ENCODE measurements around the gene PHF14. TPM values are rescaled to one million over a fixed set of nuclear protein-coding genes. Genes with fewer than 3 reads are reported as not detected.
"Not testable (repeated sequence)": the region's sequence is repeated elsewhere in the genome, so short reads cannot be mapped to it uniquely, and the experiment has no call there.

Gene PHF14
- total RNA-seq, 4 donors from 2014 or later = 18.5 to 30.6 (median 23.4) TPM

- TF ChIP-seq, protein P1, sequence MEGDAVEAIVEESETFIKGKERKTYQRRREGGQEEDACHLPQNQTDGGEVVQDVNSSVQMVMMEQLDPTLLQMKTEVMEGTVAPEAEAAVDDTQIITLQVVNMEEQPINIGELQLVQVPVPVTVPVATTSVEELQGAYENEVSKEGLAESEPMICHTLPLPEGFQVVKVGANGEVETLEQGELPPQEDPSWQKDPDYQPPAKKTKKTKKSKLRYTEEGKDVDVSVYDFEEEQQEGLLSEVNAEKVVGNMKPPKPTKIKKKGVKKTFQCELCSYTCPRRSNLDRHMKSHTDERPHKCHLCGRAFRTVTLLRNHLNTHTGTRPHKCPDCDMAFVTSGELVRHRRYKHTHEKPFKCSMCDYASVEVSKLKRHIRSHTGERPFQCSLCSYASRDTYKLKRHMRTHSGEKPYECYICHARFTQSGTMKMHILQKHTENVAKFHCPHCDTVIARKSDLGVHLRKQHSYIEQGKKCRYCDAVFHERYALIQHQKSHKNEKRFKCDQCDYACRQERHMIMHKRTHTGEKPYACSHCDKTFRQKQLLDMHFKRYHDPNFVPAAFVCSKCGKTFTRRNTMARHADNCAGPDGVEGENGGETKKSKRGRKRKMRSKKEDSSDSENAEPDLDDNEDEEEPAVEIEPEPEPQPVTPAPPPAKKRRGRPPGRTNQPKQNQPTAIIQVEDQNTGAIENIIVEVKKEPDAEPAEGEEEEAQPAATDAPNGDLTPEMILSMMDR (IDR thresholded peaks at IDR 0.05) = no peak
- TF ChIP-seq POLR2A (IDR thresholded peaks at IDR 0.05) = no peak
- intact Hi-C loops (cut with DNase I; ENCODE audit: low total_unique reads) = no loop called here
- DNase-seq (ENCODE audit: low spot score in 2 of 2) = no peak
- no peak overlapping the region for H3K4me3 ChIP-seq (ENCODE audit: low read depth, poor library complexity, severe bottlenecking)
Observed at GRCh38 chr7:10934292-10934691, 39.4 kb upstream of the PHF14 start.

DNA sequence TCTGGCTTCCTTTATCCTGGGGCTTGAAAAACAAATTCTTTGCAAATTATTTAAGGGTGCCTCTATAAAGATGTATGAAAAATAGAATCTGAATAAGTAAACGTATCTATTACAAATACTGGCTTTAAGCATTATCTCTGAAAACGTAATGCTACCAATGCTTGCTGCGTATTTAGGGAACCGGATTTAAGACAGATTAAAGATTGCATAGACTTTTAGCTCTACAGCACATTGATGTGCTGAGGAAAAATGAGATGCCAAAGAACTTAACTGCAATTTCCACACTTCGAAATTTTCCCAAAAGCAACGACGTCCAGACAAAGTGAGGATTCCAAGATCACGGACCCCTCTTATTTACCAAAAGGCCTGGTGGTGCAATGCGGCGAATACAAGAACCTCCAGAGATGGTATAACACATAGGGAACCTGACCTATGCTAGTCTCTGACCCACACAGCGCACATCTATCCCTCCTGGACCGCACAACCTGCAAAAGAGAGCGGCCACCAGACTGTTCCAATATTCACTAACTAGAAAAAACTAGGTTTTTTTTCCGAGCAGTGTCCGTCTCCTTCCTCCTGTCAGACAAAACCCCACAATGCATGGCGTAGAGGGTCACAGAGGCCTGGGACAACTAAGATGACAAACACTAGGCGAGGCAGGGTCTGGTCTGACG is 34.3 kb upstream of the PHF14 start:
- 3 to 8% methylated on average over 18 of the region's 18 CpGs for whole genome bisulfite sequencing, 2 donors
- TF ChIP-seq, protein P1 (IDR thresholded peaks at IDR 0.05) = no peak
- no peak for TF ChIP-seq POLR2A (IDR thresholded peaks at IDR 0.05)
- no peak for DNase-seq (ENCODE audit: low spot score in 2 of 2)
- intact Hi-C loops (cut with DNase I; ENCODE audit: low total_unique reads) = no loop called here
- peak overlapping the region; percentile 77 for H3K4me3 ChIP-seq (ENCODE audit: low read depth, poor library complexity, severe bottlenecking)

DNA sequence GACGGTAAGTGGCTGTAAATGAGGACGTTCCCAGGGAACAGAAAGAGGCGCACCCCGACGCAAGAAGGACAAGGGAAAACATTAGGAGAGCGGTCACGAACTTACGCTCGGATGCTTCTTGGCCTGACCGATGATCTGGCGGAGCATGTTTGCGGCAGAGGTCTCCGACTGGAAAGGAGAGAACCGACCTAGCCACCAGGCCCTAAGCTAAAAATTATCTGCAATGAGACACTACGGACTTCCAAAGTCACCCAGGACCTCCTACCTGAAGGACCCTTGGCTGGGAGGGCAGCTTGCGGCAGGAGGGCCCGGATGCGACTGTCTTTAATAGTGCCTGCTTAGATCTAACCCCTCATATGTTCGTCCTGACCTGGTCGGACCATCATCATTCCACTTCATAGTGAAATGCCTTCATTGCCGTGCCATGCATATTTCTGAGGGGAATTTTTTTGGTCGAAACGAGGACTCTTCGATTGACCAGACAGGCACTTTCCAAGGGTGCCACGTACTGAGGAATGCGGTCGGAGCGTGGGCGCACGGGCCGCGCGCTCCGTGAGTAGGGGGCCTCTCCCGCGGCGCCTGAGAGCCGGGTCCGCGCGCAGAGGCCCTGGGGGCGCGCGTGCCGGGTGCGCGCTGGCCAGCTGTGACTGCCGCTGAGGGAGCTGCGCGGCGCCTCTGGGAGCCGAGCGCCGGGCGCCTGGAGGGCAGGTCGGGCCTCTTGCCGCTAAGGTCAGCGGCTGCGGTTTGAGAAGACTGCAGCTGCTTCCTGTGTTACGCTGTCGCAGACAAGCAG is 33.6 kb upstream of the PHF14 start:
- peak overlapping the region; percentile 77 for H3K4me3 ChIP-seq (ENCODE audit: low read depth, poor library complexity, severe bottlenecking)
- 0 to 2% methylated on average over 35 to 46 of the region's 61 CpGs for WGBS, 2 donors
- peak; percentile 89 to 96 for DNase-seq (ENCODE audit: low spot score in 2 of 2)
- intact Hi-C loops (cut with DNase I; ENCODE audit: low total_unique reads) = no loop called here
- TF ChIP-seq POLR2A (IDR thresholded peaks at IDR 0.05) = peak in 1 of 2 donors; percentile 65
- TF ChIP-seq, protein P1 (IDR thresholded peaks at IDR 0.05) = no peak

DNA sequence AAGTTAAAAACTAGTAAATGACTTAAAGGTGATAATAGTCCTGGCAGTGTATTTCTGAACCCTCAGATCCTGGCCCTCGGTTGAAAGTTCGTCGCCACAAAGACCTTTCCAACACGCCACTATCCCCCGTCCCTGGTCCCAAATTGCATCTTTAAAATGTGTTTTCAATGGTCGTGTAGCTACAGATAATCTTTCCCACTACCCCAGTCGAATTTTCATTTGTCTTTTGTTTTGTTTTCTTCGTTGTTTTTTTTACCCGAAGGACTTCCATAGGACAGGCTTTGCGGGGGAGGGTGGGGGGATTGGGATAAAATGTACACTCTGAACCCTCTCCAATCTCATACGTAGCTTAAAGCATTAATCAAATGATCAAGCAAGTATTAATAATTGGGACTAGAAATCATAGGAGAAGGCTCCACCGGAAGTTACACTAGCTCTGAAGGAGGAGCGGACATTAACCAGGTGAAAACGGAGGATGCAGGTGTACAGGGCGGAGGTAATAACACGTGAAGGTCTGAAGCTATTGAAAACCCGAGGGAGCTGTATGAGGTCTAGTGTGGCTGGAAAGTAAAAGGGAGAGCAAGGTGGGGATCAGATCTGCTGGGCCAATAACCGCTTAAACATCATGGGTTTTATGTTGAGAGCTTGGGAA is 32.8 kb upstream of the PHF14 start:
- no peak for DNase-seq (ENCODE audit: low spot score in 2 of 2)
- WGBS, 2 donors = 15 to 18% methylated on average over 18 of the region's 18 CpGs
- TF ChIP-seq, protein P1 (IDR thresholded peaks at IDR 0.05) = no peak
- TF ChIP-seq POLR2A (IDR thresholded peaks at IDR 0.05) = no peak
- peak overlapping the region; percentile 77 for H3K4me3 ChIP-seq (ENCODE audit: low read depth, poor library complexity, severe bottlenecking)
- intact Hi-C loops (cut with DNase I; ENCODE audit: low total_unique reads) = no loop called here

- 44 to 73% methylated on average over 2 of the region's 2 CpGs for WGBS, 2 donors
- intact Hi-C loops (cut with DNase I; ENCODE audit: low total_unique reads) = no loop called here
- no peak for TF ChIP-seq POLR2A (IDR thresholded peaks at IDR 0.05)
- TF ChIP-seq, protein P1 (IDR thresholded peaks at IDR 0.05) = no peak
- H3K4me3 ChIP-seq (ENCODE audit: low read depth, poor library complexity, severe bottlenecking) = no peak overlapping the region
- DNase-seq (ENCODE audit: low spot score in 2 of 2) = no peak
Observed at GRCh38 chr7:10950494-10950893, 23.2 kb upstream of the PHF14 start.

DNA sequence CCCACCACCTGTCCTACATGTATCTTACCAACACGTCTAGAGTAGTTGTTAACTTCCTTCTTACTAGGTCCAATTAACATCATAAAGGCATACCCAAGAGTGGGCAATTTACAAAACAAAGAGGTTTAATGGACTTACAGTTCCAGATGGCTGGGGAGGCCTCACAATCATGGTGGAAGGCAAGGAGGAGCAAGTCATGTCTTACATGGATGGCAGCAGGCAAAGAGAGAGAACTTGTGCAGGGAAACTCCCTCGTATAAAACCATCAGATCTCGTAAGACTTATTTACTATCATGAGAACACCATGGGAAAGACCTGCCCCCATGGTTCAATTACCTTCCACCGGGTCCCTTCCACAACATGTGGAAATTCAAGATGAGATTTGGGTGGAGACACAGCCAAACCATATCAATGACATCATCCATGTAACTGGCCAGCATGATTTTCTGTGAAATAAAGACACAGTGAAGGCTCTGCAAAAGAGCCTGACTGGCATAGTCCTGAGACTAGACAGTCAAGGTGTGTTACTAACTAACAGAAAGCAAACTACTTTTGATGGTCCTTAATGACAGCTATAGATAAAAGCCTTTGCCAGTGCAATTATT is 22.6 kb upstream of the PHF14 start:
- H3K4me3 ChIP-seq (ENCODE audit: low read depth, poor library complexity, severe bottlenecking); DNase-seq (ENCODE audit: low spot score in 2 of 2); intact Hi-C loops (cut with DNase I; ENCODE audit: low total_unique reads): not testable (repeated sequence)
- WGBS, 2 donors = 83 to 84% methylated on average over 4 of the region's 4 CpGs
